Amniotic epithelial cell (primary cell): ENCODE data around the gene TEP1.
A peak's percentile ranks its signal among the peaks of the same experiment; 100 is the strongest.

Experiments used
- DNase-seq: peaks from one replicate; pipeline ENCODE4 v3.0.0-alpha.2; 2010; ENCODE audit warnings: low read depth

TEP1 gene

GRCh38 chr14:20429801-20430669 is 16.7 kb upstream of the TEP1 start:
- no peak for DNase-seq

- DNase-seq: no peak
These were observed 15.5 kb upstream of the TEP1 start for GRCh38 chr14:20428802-20429201.

- no peak for DNase-seq
These were observed 14.7 kb upstream of the TEP1 start for GRCh38 chr14:20428010-20428365.

- peak; percentile 53 for DNase-seq
These were observed 14.1 kb upstream of the TEP1 start for GRCh38 chr14:20427231-20428009.

GRCh38 chr14:20424851-20425250 is 11.6 kb upstream of the TEP1 start:
- DNase-seq: no peak

- no peak for DNase-seq
These were observed 9.6 kb upstream of the TEP1 start for GRCh38 chr14:20422886-20423285.

- DNase-seq: no peak
These were observed 8.0 kb upstream of the TEP1 start for GRCh38 chr14:20421267-20421666.

- DNase-seq: no peak
These were observed 6.1 kb upstream of the TEP1 start for GRCh38 chr14:20419419-20419818.

- DNase-seq: no peak
These were observed 5.2 kb upstream of the TEP1 start for GRCh38 chr14:20418501-20418909.

GRCh38 chr14:20417250-20418186 is 4.2 kb upstream of the TEP1 start:
- no peak for DNase-seq

- no peak for DNase-seq
These were observed 2.9 kb upstream of the TEP1 start for GRCh38 chr14:20416223-20416622.

GRCh38 chr14:20415782-20416206 is 2.5 kb upstream of the TEP1 start:
- peak; percentile 49 for DNase-seq

- DNase-seq: peak; percentile 20
These were observed 412 bp upstream of the TEP1 start for GRCh38 chr14:20413744-20414082.

GRCh38 chr14:20412411-20412810 is 890 bp downstream of the TEP1 start:
- DNase-seq: peak; percentile 8

- DNase-seq: no peak
These were observed 4.1 kb downstream of the TEP1 start for GRCh38 chr14:20409226-20409625.

- no peak for DNase-seq
These were observed 9.8 kb downstream of the TEP1 start for GRCh38 chr14:20403521-20403920.

- DNase-seq: no peak
These were observed 12.2 kb downstream of the TEP1 start for GRCh38 chr14:20400965-20401593.

GRCh38 chr14:20400589-20400964 is 12.7 kb downstream of the TEP1 start:
- no peak for DNase-seq

GRCh38 chr14:20397511-20397910 is 15.8 kb downstream of the TEP1 start:
- no peak for DNase-seq

GRCh38 chr14:20391505-20391904 is 21.8 kb downstream of the TEP1 start:
- no peak for DNase-seq

- DNase-seq: no peak
These were observed 25.1 kb downstream of the TEP1 start for GRCh38 chr14:20388159-20388558.

GRCh38 chr14:20387576-20387975 is 25.7 kb downstream of the TEP1 start:
- no peak for DNase-seq
